ENCODE data around the gene TOB2.

DNA sequence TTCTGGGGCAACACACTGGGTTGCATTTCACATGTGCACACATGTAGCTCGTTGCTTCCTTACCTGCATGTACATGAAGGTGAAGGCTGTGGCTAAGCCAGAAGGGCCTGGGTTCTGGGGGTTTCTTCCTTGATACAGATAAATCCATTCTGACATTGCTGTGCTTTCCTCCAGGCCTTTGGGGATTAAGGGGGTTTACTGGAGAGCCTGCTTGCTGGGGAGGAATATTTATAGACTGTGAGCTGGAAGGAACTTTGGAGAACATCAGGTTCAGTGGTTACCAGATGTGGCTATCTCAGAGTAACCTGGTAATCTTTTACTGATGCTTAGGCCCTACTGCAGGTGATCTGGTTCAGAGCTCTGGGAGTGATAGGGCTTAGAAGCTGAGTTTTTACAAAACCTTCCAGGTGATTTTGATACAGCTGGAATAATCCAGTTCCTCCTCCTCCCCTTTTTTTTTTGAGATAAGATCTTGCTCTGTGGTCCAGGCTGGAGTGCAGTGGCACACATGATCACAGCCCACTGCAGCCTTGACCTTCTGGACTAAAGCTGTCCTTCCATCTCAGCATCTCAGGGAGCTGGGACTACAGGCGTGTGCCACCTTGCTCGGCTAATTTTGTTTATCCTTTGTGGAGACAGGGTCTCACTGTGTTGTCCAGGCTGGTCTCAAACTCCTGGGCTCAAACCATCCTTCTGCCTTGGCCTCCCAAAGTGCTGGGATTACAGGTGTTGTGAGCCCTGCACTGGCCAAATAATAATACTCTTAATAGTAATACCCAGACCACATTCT is 42.2 kb upstream of the TOB2 start:
- TF ChIP-seq CTCF (IDR thresholded peaks at IDR 0.05; ENCODE audit: low read length) (no peak), EZH2 (IDR thresholded peaks at IDR 0.05; ENCODE audit: borderline replicate concordance, low read length) (no peak)

Measured in OCI-LY1 (cell line).